GM19452 (cell line): Measurements from ENCODE around the gene CISTR.
"Not testable (repeated sequence)": the region's sequence is repeated elsewhere in the genome, so short reads cannot be mapped to it uniquely, and the experiment has no call there.

Experiments
- ATAC-seq: cut with Tn5 transposase; IDR thresholded peaks from one replicate; pipeline ENCODE4 v1.9.1; 2021; ENCODE audit not compliant: unreplicated experiment

Gene CISTR

DNA sequence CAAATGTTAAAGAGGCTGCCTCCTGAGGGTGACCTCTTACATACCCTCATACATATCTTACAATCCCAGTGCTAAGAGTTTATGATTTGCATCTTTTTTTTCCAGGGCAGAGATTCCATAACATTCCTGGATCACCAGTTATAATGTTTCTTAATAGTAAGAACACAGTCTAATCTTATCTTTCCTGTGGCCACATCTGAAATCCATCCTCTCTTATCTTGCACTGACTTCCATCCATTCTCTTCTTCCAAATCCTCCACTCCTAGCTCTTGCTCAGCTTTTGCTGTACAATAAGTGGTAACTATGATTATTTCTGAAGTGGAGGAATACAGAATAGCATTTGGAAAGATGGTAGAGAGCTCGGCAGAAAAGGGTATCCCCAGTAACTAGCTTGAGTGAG, 30.8 kb downstream of the CISTR start:
- ATAC-seq, result no peak

DNA sequence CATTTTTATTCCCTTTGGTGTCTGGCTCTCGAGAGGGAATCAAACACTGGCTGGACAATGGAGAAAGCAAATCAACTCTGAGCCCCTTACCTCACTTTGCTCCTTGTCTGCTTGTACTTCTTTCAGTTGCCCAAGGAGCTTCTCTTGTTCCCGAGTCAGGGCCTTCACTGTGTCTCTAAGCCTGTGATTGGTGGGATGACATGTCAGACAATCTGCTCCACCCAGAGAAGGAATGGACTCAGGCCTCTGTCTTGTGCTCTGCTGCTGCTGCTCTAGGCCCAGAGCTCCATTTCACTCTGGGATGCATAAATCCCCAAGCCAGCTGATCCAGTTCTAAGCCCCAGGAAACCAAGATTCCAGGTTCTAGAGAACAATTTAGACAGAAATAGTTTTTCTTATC, 32.1 kb downstream of the CISTR start:
- ATAC-seq, result no peak

- not testable (repeated sequence) for ATAC-seq
Measured at GRCh38 chr12:53718567-53718966, 33.2 kb downstream of the CISTR start.

GRCh38 chr12:53717319-53717718, 34.5 kb downstream of the CISTR start:
- no peak for ATAC-seq

DNA sequence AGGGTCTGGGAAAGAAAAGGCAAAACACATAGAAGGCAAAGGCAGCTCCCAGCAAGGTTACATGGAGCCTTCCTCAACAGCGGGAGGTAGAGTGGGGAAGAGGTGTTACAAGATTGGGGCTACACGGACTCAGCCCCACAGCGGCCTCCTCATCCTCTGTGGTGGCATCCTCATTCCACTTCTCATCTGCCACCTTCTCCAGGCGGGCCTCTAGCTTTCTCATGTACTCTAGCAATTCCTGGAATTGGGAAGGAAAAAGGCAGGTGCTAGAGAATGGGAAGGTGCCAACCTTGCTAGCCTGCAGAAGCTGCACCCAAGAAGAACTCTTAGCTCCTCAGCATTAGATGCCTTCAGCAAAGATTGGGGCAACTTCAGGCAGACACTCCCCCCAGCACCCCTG, 37.8 kb downstream of the CISTR start:
- no peak for ATAC-seq

DNA sequence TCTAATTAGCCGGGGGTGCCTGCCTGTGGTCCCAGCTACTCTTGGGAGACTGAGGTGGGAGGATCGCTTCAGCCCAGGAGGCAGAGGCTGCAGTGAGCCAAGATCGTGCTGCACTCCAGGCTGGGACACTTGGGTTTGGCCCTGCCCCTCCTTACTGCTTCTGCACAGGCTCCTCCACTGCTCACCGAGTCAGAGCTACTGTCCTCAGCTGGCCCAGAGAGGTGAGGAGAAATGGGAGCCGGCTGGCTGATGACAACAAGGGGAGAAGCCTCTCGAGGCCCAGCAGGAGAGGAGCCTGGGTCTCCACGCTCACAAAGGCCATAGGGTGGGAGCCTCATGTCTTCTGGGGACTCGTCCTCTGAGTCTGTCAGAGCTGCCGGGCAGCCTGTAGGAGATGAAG, 38.3 kb downstream of the CISTR start:
- ATAC-seq, result no peak

DNA sequence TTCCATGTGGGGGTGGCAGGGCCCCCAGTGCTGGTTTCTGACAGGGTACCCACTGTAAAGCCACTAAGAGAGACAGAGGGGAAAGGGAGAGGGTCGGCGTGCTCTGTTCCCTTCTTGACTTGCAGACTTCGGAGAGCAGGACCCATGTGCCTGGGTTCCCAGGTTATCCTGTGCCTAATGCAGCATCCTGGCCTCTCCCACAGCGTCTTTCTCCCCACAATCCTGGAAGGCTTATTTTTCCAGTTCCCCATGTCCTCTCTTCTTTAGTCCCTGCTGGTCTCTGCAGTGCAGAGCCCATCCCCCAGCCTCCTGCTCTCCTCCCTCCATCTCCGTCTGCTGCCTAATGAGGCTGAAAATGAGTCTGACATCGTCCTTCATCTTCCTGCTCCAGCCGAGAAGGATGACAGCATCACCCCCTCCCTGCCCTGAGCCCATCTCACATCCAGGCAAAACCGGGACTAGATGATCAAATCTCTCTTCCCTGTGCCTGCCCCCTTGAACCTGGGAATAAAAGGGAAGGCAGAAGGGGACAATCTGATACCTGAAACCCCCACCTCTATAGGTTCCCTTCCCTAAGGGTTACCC, 39.6 kb downstream of the CISTR start:
- ATAC-seq, result no peak

DNA sequence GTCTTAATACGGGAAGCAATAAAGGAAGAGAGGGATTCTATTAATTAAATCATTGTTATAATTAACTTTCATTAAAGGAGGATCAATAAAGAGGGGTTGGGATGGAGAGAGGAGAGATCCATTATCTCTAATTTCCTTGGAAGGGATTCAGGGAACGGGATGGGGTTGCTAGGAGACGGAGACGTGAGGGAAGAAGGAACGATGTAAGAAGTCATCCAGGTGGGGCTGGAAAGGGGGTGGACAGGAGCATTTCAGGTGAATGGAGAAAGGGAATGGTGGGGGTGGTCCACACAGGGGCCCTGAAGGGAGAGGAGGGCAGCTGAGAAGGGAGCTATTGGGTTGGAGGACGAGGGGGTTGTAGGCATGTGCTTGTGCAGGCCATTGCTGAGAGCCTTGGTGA, 41.7 kb downstream of the CISTR start:
- ATAC-seq, result no peak

DNA sequence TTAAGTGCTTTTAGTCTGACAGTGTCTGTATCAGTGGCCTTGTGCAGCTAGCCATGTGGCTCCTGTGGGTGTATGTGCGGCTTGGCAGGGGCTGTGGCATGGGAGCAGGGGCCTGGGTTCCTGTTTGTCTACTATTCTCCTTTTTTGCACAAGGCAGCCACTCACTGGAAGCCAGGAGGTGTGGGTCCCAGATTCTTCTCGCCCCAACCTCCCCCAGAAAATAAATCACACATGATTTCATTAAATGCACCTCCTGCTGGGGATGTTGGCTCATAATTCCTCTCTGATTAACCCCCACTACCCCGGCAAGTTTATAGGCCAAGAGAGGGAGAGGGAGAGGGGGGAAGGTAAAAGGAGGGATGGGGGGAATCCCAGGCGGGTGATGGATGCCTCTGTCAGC, 42.1 kb downstream of the CISTR start:
- no peak for ATAC-seq

DNA sequence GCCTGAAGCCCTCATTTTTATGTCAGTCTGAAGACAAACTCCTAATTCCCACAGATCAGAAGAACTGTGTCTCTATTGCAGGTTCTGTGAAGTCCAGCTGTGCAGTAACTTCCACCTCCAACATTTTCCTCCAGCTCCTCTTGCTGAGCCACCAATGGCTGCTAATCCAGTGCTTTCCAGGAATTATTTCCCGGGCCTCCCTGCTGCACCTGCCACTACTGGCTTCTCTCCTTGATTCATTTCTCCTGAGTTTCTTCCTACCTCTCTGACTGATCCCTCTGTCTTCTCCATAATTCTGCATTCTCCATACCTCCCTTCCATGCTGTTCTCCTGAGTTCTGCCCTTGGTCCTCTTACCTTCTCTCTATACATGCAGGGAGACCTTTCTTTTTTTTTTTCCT, 45.7 kb downstream of the CISTR start:
- ATAC-seq, result no peak

GRCh38 chr12:53703756-53704155, 48.0 kb downstream of the CISTR start:
- no peak for ATAC-seq

- ATAC-seq, result peak; percentile 60
Measured at GRCh38 chr12:53701518-53702264, 50.1 kb downstream of the CISTR start.

DNA sequence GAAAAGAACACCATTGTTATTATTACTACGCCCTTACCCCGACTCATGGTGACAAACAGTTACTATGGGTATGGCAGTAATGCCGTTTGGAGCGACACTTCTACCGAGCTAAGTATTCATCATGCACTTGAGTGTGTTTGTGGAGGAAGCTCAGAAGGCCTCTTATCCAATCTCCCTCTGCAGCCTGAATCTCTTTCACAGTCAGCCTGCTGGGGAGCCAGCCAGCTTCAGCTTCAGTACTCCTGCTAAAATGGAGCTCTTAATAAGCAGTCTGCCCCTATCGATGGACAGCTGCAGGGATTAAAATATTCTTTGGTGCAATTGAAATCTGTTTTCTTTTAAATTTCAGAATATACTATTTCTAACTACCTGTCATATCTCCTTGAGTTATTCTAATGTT, 51.2 kb downstream of the CISTR start:
- no peak for ATAC-seq

DNA sequence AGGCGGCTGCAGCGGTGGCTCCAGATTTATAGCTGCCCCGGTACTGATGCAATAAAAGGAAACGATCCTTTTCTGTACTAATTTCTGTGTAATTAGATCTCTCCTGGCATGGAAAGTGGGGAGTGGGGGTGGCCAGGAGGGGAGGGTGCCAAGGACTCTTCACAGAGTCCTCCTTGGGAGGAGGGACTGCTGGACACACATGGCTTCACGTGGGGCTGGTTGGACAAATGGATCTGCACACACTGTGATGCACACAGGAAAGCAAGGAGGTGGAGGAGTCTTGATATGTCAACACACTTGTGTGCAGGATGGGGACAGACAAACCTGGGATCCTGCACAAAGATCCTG, 52.1 kb downstream of the CISTR start:
- ATAC-seq, result no peak

- ATAC-seq, result no peak
Measured at GRCh38 chr12:53698948-53699677, 52.7 kb downstream of the CISTR start.

DNA sequence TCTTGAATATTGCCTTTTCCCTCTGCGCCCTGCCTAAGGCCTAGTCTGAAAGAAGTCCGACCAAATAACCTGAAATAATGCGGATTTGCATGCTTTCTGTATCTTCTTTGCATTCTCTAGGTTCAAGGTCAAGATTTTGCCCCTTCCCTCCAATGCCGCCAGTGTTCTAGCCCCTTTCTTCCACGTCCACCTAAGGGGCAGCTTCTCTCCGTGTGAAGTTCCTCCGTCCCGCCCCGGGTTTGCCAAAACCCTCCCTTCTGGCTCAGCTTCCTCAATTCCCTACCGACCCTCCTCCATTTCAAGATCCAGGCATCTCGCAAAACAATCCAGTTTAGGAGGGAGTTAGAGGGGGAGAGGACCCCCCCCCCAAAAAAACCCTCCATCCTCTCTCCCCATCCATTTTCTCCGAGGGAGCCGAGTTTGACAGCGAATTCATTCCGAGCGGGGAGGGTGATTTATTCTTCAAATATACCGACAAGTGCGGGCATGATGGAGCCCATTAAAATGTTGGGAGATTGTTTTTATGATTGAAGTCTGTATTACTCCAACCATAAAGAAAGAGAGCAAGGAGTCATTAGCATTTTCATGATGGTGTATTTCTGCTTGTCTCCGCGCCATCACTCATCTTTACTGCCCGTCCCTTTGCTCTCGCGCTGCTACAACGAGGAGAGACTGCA, 55.0 kb downstream of the CISTR start:
- ATAC-seq, result no peak
